ENCODE measurements around the gene CCDC190.

DNA sequence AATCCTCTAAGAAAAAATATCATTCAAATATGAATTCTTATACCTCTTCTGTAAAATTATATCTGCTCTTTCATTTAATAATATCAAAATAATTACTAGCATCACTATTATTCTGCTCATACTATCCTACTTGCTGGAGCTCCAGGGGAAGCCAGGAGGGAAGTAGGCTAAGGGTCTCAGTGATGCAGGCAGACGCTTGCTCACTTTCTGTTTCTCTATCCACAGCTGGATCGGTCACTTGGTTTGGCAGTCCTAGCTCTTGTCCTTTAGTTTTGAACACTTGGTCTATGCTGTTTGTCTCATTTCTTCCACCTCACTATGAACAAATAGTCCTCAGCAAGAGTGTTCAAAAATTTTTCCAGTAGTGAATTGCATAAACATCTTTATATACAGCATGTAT is 11.3 kb downstream of the CCDC190 start:
- TF ChIP-seq EZH2phosphoT487 (IDR thresholded peaks at IDR 0.05; ENCODE audit: insufficient read depth, low read depth) = no peak
- TF ChIP-seq EZH2 (IDR thresholded peaks at IDR 0.05; ENCODE audit: insufficient read depth, poor library complexity, severe bottlenecking) = no peak

Data from GM23248 (cell line).